H1 (cell line): Measurements from ENCODE around the gene MLEC. TPM values are rescaled to one million over a fixed set of nuclear protein-coding genes. Genes with fewer than 3 reads are reported as not detected.

ENCODE experiments used
- CTCF ChIA-PET: fragments of 300-600 bp; sonication (Branson Sonifier 250); formaldehyde crosslinking; loops from one replicate; lab custom pipeline; 2021; ENCODE audit not compliant: partially characterized antibody; lab: Charles Lee
- POLR2A ChIA-PET: fragments of 300-600 bp; sonication (Branson Sonifier 250); formaldehyde crosslinking; loops from one replicate; lab custom pipeline; 2021; ENCODE audit warnings: inconsistent platforms; ENCODE audit not compliant: partially characterized antibody; lab: Charles Lee
- DNase-seq, 2 experiments: peaks; one replicate each; pipeline versions ENCODE4 v3.0.0 to v3.0.0-alpha.2; 2010 to 2022; ENCODE audit warnings: low spot score in 2 of 2, low read depth in 1 of 2, mixed read lengths in 1 of 2
- FAIRE-seq: peaks from 2 replicates; lab custom pipeline; 2011; peaks lifted over from hg19 to GRCh38; lab: Jason Lieb, UNC
- H2AFZ ChIP-seq: 2 replicates; pipeline ENCODE4 v1.8.1; 2012; ENCODE audit warnings: low read length, inconsistent platforms
- H2AK5ac ChIP-seq: 2 replicates; pipeline ENCODE4 v1.6.1; 2013; ENCODE audit warnings: low read depth, low read length
- H2BK120ac ChIP-seq: replicated peaks from 2 replicates; pipeline ENCODE3; 2013; ENCODE audit warnings: low read depth, low read length, inconsistent platforms
- H2BK12ac ChIP-seq: 2 replicates; pipeline ENCODE4 v1.6.1; 2013; ENCODE audit warnings: low read depth, low read length
- H2BK15ac ChIP-seq: 2 replicates; pipeline ENCODE4 v1.6.1; 2013; ENCODE audit warnings: low read length
- H2BK20ac ChIP-seq: 2 replicates; pipeline ENCODE4 v1.6.1; 2013; ENCODE audit warnings: low read length
- H2BK5ac ChIP-seq: 2 replicates; pipeline ENCODE4 v1.6.1; 2013; ENCODE audit warnings: low read depth, low read length
- H3K14ac ChIP-seq: 2 replicates; pipeline ENCODE4 v1.6.1; 2013; ENCODE audit warnings: inconsistent platforms; ENCODE audit not compliant: insufficient read length
- H3K18ac ChIP-seq: 2 replicates; pipeline ENCODE4 v1.6.1; 2013; ENCODE audit warnings: low read length; ENCODE audit errors: extremely low read depth
- H3K23ac ChIP-seq: 2 replicates; pipeline ENCODE4 v1.6.1; 2013; ENCODE audit warnings: inconsistent platforms; ENCODE audit not compliant: insufficient read length
- H3K23me2 ChIP-seq: 2 replicates; pipeline ENCODE4 v1.6.1; 2013; ENCODE audit warnings: low read depth, low read length
- H3K27ac ChIP-seq: 2 replicates; pipeline ENCODE4 v1.6.1; 2011; ENCODE audit warnings: low read depth, low read length, inconsistent platforms
- H3K27me3 ChIP-seq, 4 experiments: replicated peaks in 1 of 4; 1 replicate in 1 of 4; 2 replicates in 3 of 4; pipeline versions ENCODE4 v1.6.1 to v1.8.1; 2011 to 2013; ENCODE audit warnings: low read length in 3 of 4, mild to moderate bottlenecking in 3 of 4, inconsistent platforms in 2 of 4, mixed read lengths in 2 of 4, moderate library complexity in 1 of 4; ENCODE audit not compliant: control insufficient read depth in 3 of 4, insufficient read depth in 3 of 4; ENCODE audit errors: extremely low read depth in 1 of 4
- H3K36me3 ChIP-seq, 4 experiments: 2 replicates each; pipeline versions ENCODE4 v1.6.1 to v1.8.1; 2011 to 2013; ENCODE audit warnings: mild to moderate bottlenecking in 4 of 4, low read length in 3 of 4, moderate library complexity in 2 of 4, control low read depth in 1 of 4, inconsistent platforms in 1 of 4; ENCODE audit not compliant: insufficient read depth in 4 of 4, control insufficient read depth in 2 of 4
- H3K4ac ChIP-seq: replicated peaks from 2 replicates; pipeline ENCODE3; 2013; ENCODE audit warnings: low read length, low read depth, mixed read lengths, inconsistent platforms; ENCODE audit not compliant: insufficient read length
- H3K4me1 ChIP-seq, 4 experiments: replicated peaks in 1 of 4; 1 replicate in 1 of 4; 2 replicates in 3 of 4; pipeline versions ENCODE4 v1.6.1 to v1.8.1; 2011 to 2013; ENCODE audit warnings: low read length in 3 of 4, inconsistent platforms in 2 of 4, mixed read lengths in 1 of 4; ENCODE audit not compliant: insufficient read depth in 4 of 4, control insufficient read depth in 3 of 4
- H3K4me2 ChIP-seq, 2 experiments: 2 replicates each; pipeline versions ENCODE4 v1.6.1 to v1.8.1; 2011 to 2013; ENCODE audit warnings: low read depth in 2 of 2, low read length in 2 of 2, control low read depth in 1 of 2, inconsistent platforms in 1 of 2, mild to moderate bottlenecking in 1 of 2; ENCODE audit not compliant: insufficient read depth in 1 of 2
- H3K4me3 ChIP-seq, 4 experiments: fragments of 200-600, 300-600 bp in 1 of 4; sonication (generic), shearing (Covaris generic), sonication (Bioruptor Twin) in 1 of 4; 2 replicates each; pipeline versions ENCODE4 v1.5.1 to v1.8.1; 2011 to 2016; ENCODE audit warnings: low read length in 4 of 4, low read depth in 3 of 4, control low read depth in 2 of 4, inconsistent platforms in 2 of 4, mild to moderate bottlenecking in 2 of 4, mixed read lengths in 1 of 4, moderate library complexity in 1 of 4; ENCODE audit not compliant: insufficient read depth in 2 of 4; ENCODE audit errors: extremely low read depth in 1 of 4
- H3K56ac ChIP-seq: replicated peaks from 2 replicates; pipeline ENCODE3; 2013; ENCODE audit warnings: low read depth, mild to moderate bottlenecking, mixed read lengths, low read length, inconsistent platforms; ENCODE audit not compliant: insufficient read length
- H3K79me1 ChIP-seq: 2 replicates; pipeline ENCODE4 v1.6.1; 2013; ENCODE audit warnings: low read depth, low read length, control low read depth
- H3K79me2 ChIP-seq, 2 experiments: 2 replicates each; pipeline versions ENCODE4 v1.6.1 to v1.8.1; 2012 to 2013; ENCODE audit warnings: low read length in 2 of 2, mild to moderate bottlenecking in 2 of 2, inconsistent platforms in 1 of 2; ENCODE audit not compliant: insufficient read depth in 2 of 2, control insufficient read depth in 1 of 2
- H3K9ac ChIP-seq, 4 experiments: replicated peaks in 1 of 4; 1 replicate in 1 of 4; 2 replicates in 3 of 4; pipeline versions ENCODE4 v1.6.1 to v1.8.1; 2011 to 2013; ENCODE audit warnings: low read depth in 3 of 4, low read length in 3 of 4, control low read depth in 2 of 4, mild to moderate bottlenecking in 2 of 4, moderate library complexity in 2 of 4, inconsistent platforms in 1 of 4; ENCODE audit errors: extremely low read depth in 1 of 4
- H3K9me3 ChIP-seq, 2 experiments: 2 replicates each; pipeline versions ENCODE4 v1.6.1 to v1.8.1; 2012 to 2013; ENCODE audit warnings: mild to moderate bottlenecking in 2 of 2, moderate library complexity in 2 of 2, control low read depth in 1 of 2, inconsistent platforms in 1 of 2, low read depth in 1 of 2, low read length in 1 of 2, mixed read lengths in 1 of 2; ENCODE audit not compliant: insufficient read depth in 2 of 2
- H4K20me1 ChIP-seq, 2 experiments: replicated peaks in 1 of 2; 2 replicates each; pipeline versions ENCODE3 to v1.8.1; 2011 to 2013; ENCODE audit warnings: inconsistent platforms in 2 of 2, low read length in 2 of 2, mild to moderate bottlenecking in 1 of 2; ENCODE audit not compliant: insufficient read depth in 2 of 2, control insufficient read depth in 1 of 2
- H4K5ac ChIP-seq: 2 replicates; pipeline ENCODE4 v1.6.1; 2013; ENCODE audit warnings: low read length, low read depth, mixed read lengths, inconsistent platforms; ENCODE audit not compliant: insufficient read length
- H4K8ac ChIP-seq: 2 replicates; pipeline ENCODE4 v1.8.0; 2013; ENCODE audit warnings: mild to moderate bottlenecking, moderate library complexity, low read length, inconsistent platforms; ENCODE audit not compliant: insufficient read depth; ENCODE audit errors: extremely low read depth
- H4K91ac ChIP-seq: replicated peaks from 2 replicates; pipeline ENCODE3; 2013; ENCODE audit warnings: low read length, mixed read lengths, inconsistent platforms; ENCODE audit not compliant: insufficient read length
- EZH2 ChIP-seq: fragments of 200-600 bp; sonication (generic); IDR thresholded peaks from 2 replicates; pipeline ENCODE4 v1.7.1; 2012; ENCODE audit warnings: low read depth, mild to moderate bottlenecking, moderate library complexity, low read length, inconsistent platforms; ENCODE audit not compliant: severe bottlenecking
- JUND ChIP-seq: IDR thresholded peaks from 2 replicates; pipeline ENCODE4 v1.6.1; 2011; ENCODE audit warnings: mild to moderate bottlenecking, improper control_type of control experiment, low read length
- TEAD4 ChIP-seq: IDR thresholded peaks from 2 replicates; pipeline ENCODE4 v1.6.1; 2012; ENCODE audit warnings: low read depth, low read length, inconsistent platforms, mixed read lengths
- YY1 ChIP-seq: IDR thresholded peaks from 2 replicates; pipeline ENCODE4 v1.6.1; 2011; ENCODE audit warnings: low read depth, mild to moderate bottlenecking, low read length
- WGBS, 2 experiments: shearing (Covaris generic) in 1 of 2; methylation state at CpG; one replicate each; pipeline versions ENCODE4 v1.1.6 to v1.1.7; 2013 to 2015; ENCODE audit warnings: low lambda C conversion rate in 2 of 2, mixed read lengths in 2 of 2, inconsistent platforms in 1 of 2, low coverage in 1 of 2, missing lambda C conversion rate in 1 of 2; ENCODE audit not compliant: insufficient replicate concordance in 2 of 2, insufficient coverage in 1 of 2, insufficient read length in 1 of 2; ENCODE audit errors: extremely low coverage in 1 of 2, missing lambda C conversion rate in 1 of 2; 5-methylcytosine and 5-hydroxymethylcytosine counted together
- polyA plus RNA-seq, 7 experiments: library from polyadenylated mRNA; depleted of rRNA in 3 of 7; stranded (reverse) in 5 of 7; unstranded in 2 of 7; fragments of >200 nt in 5 of 7; fragments of 200-250 nt in 2 of 7; gene quantifications; 1 replicate in 5 of 7; 2 replicates in 1 of 7; 4 replicates in 1 of 7; pipeline versions ENCODE4 v1.2.1 to v1.2.3, GENCODE V29; 2011 to 2013; ENCODE audit warnings: missing spikeins in 2 of 7, mixed read lengths in 2 of 7
- total RNA-seq: library from RNA; stranded (reverse); fragmentation: NEBNext Ultra II Directional; extraction: Animal tissue kit (Norgen Biotek cat#: 25700); gene quantifications from 2 replicates; pipeline ENCODE4 v1.2.1, GENCODE V29; 2021

MLEC gene
- total and polyA plus RNA-seq, 2 of the 8 experiments (the other 6 are each of a cell fraction or from before 2014, with no cell fraction given): 37.1 to 260 TPM

- Histone ChIP-seq H3K79me1 (no peaks in the 10 kb centered on the region), H3K36me3 (no peaks in the 10 kb centered on the region), H3K23ac (no peak overlapping the region), H4K8ac (peak overlapping the region; percentile 86; the same call in 1 of the 2 replicates), H2BK20ac (no peak overlapping the region), H4K91ac (peak overlapping the region; percentile 65), H3K4me2 (no peak overlapping the region), H3K79me2 (no peaks in the 10 kb centered on the region), H2AK5ac (no peak overlapping the region), H3K4ac (no peak overlapping the region), H3K18ac (peak overlapping the region; percentile 71; the same call in 1 of the 2 replicates), H3K23me2 (no peaks in the 10 kb centered on the region), H2BK5ac (0 out of 2 replicates have a peak overlapping the region, but pooled peaks have one; percentile 27), H3K4me1 (peaks cover 0 to 6% (median 0%) of the 10 kb centered on the region in 4 experiments; a peak in 2 of 7 replicates), H3K27me3 (no peaks in the 10 kb centered on the region), H3K4me3 (no peak overlapping the region), H2BK15ac (no peak overlapping the region; the same call in 1 of the 2 replicates), H4K5ac (no peak overlapping the region), H3K9ac (no peak overlapping the region), H3K56ac (no peak overlapping the region), H4K20me1 (no peaks in the 10 kb centered on the region), H3K27ac (no peak overlapping the region), H2AFZ (peak overlapping the region; percentile 70), H2BK120ac (peak overlapping the region; percentile 54), H3K14ac (no peak overlapping the region), H2BK12ac (peak overlapping the region; percentile 43; the same call in 1 of the 2 replicates), H3K9me3 (no peaks in the 10 kb centered on the region)
- WGBS, 2 experiments: 62% methylated on average over 5 of the region's 5 CpGs; no CpG with 5 or more reads in 1 of the 2 experiments
- TF ChIP-seq TEAD4 (0 out of 2 replicates have a peak, but pooled peaks have one; percentile 15), JUND (no peak), EZH2 (no peak), YY1 (no peak)
- CTCF ChIA-PET: interaction anchor here (1.0 to 10.3 kb wide), 3 partner anchors 12 to 32 kb away, joined by 3 to 83 read pairs (median 3); no protein-coding TSS in a partner anchor
- FAIRE-seq: no peak
- no peak for DNase-seq
- POLR2A ChIA-PET: interaction anchor here (1.6 to 2.0 kb wide), 2 partner anchors 12 to 13 kb away, joined by 4 to 11 read pairs; no protein-coding TSS in a partner anchor
Observed at GRCh38 chr12:120680165-120680738, 6.7 kb upstream of the MLEC start.
